Activated CD8-positive, alpha-beta memory T cell treated with anti-CD3 and anti-CD28 coated beads for 36 hours (primary cell): ENCODE data around the gene PHF24. TPM values are rescaled to one million over a fixed set of nuclear protein-coding genes. Genes with fewer than 3 reads are reported as not detected.

ENCODE experiments used
- CTCF ChIA-PET: fragments of 350-600 bp; sonication (Branson Sonifier 250); formaldehyde crosslinking; loops from one replicate; lab custom pipeline; 2021; ENCODE audit warnings: antibody characterized with exemption; lab: Charles Lee
- POLR2A ChIA-PET: fragments of 350-600 bp; sonication (Branson Sonifier 250); formaldehyde crosslinking; loops from one replicate; lab custom pipeline; 2021; ENCODE audit warnings: antibody characterized with exemption; lab: Charles Lee
- total RNA-seq, 2 experiments: library from RNA; stranded (reverse); gene quantifications; one replicate each; pipeline ENCODE4 v1.2.3, GENCODE V29; 2021

PHF24 gene
- total RNA-seq, 2 experiments from 2014 or later, result not detected

DNA sequence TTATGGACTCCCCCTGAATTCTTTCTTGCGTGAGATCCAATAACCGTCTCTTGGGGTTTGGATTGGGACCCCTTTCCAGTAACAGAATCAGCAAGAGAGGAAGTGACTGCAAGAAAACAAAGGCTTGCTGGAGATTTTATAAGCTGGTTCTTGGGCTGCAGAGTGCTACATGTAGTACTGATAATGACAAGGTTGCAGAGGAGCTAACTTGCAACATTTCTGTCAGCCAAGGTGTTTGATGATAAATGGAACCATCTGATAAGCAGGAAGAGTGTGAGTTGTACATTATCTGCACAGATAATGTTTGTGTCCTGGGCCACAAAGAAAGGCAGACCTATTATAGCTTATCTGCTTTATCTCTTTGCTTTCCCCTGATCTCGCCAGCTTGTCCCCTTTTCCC is 68.6 kb downstream of the PHF24 start:
- CTCF ChIA-PET, result interaction anchor here (1.1 to 1.6 kb wide), 2 partner anchors 14 to 127 kb away, joined by 3 to 4 read pairs; no protein-coding TSS in a partner anchor
- POLR2A ChIA-PET, result no interaction called here

DNA sequence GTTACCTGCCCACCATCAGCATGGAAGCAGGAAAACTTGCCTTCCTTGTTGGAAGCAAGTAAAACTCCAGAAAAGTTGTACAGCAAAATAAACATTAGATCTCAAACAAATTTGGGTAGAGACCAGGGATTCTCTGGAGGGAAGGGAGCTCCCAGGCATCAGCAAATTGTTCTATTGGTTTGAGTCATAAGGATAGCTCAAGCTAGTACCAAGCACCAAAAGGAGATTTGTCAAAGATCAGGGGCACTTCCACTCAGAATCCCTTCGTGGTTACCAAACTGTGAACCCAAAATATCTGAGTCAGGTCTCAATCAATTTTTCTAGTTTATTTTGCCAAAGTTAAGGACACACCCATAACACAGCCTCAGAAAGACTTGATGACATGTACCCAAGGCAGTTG is 69.3 kb downstream of the PHF24 start:
- ChIA-PET POLR2A (no interaction called here), CTCF (interaction anchor here (1.6 kb wide), 1 partner anchor 127 kb away, joined by 4 read pairs; no protein-coding TSS in a partner anchor)

DNA sequence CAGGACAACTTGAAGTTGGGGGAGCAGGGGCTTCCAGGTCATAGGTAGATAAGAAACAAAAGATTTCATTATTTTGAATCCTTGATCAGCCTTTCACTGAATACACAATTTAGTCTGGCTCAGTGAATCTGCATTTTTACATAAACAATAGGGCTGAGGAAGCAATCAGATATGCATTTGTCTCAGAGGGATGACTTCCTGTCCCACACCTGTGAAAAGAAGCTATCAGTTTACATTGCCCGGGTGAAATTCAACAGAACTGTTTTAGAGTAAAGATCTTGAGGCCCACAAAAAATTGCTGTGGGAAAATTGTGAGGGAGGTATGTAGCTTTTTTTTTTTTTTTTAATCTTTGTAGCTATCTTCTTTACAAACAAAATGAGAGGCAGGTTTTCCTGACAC is 69.8 kb downstream of the PHF24 start:
- ChIA-PET CTCF (interaction anchor here (1.0 to 1.6 kb wide), 2 partner anchors 23 to 128 kb away, joined by 4 read pairs; no protein-coding TSS in a partner anchor), POLR2A (no interaction called here)

GRCh38 chr9:35028341-35028740 is 70.3 kb downstream of the PHF24 start:
- POLR2A ChIA-PET, result interaction anchor here (0.7 kb wide), 1 partner anchor 25 kb away, joined by 6 read pairs; no protein-coding TSS in a partner anchor
- CTCF ChIA-PET, result interaction anchor here (1.0 to 1.6 kb wide), 2 partner anchors 22 to 128 kb away, joined by 4 read pairs; no protein-coding TSS in a partner anchor

GRCh38 chr9:35029241-35029640 is 71.2 kb downstream of the PHF24 start:
- ChIA-PET POLR2A (interaction anchor here (0.7 kb wide), 1 partner anchor 43 kb away, joined by 3 read pairs; no protein-coding TSS in a partner anchor), CTCF (no interaction called here)

GRCh38 chr9:35029852-35030251 is 71.8 kb downstream of the PHF24 start:
- ChIA-PET CTCF (interaction anchor here (1.5 kb wide), 1 partner anchor 14 kb away, joined by 5 read pairs; no protein-coding TSS in a partner anchor), POLR2A (no interaction called here)

Other genes starting within 250 kb of the PHF24 start
- not detected for gene CCL21, start 248.1 kb upstream of the PHF24 start, total RNA-seq
- gene DNAJB5, start 31.5 kb downstream of the PHF24 start, total RNA-seq, result 1 to 10 TPM; 5.6 TPM
- gene VCP, start 114.3 kb downstream of the PHF24 start, total RNA-seq, result 100 to 1,000 TPM; 303 to 315 TPM
- 100 to 1,000 TPM in 1 of 2 experiments, 10 to 100 TPM in 1; 97.6 to 107 TPM for gene FANCG, start 121.7 kb downstream of the PHF24 start, total RNA-seq
- 10 to 100 TPM; 27.7 to 33.4 TPM for gene PIGO, start 138.3 kb downstream of the PHF24 start, total RNA-seq
- gene STOML2, start 144.8 kb downstream of the PHF24 start, total RNA-seq, result 100 to 1,000 TPM; 276 to 284 TPM
- gene ATOSB, start 157.6 kb downstream of the PHF24 start, total RNA-seq, result 1 to 10 TPM; 5.7 to 5.9 TPM
- 1 to 10 TPM; 2.9 to 3.5 TPM for gene UNC13B, start 203.7 kb downstream of the PHF24 start, total RNA-seq